Left renal pelvis (tissue), 4 donors: ENCODE data around the gene SPATA31E1. TPM values are rescaled to one million over a fixed set of nuclear protein-coding genes. Genes with fewer than 3 reads are reported as not detected.
"Not testable (repeated sequence)": the region's sequence is repeated elsewhere in the genome, so short reads cannot be mapped to it uniquely, and the experiment has no call there.

Experiments
- DNase-seq, 4 donors: peaks; one replicate each; pipeline ENCODE4 v3.0.0-alpha.2; 2013; ENCODE audit warnings: low read depth in 4 of 4, low spot score in 3 of 4
- polyA plus RNA-seq, 4 donors: library from polyadenylated mRNA; unstranded; fragments of 120-200 nt; gene quantifications; one replicate each; pipeline ENCODE4 v1.2.1, GENCODE V29; 2013; ENCODE audit not compliant: insufficient read length in 4 of 4

The SPATA31E1 gene
- polyA plus RNA-seq: not detected

GRCh38 chr9:87882627-87883026 is at the start of gene SPATA31E1:
Gene SPATA31E1 (plus strand): TSS chr9:87882877. CDS start chr9:87882892, 15 bp downstream.
- DNase-seq: no peak

GRCh38 chr9:87834357-87834756 is 48.3 kb upstream of the SPATA31E1 start:
- DNase-seq: no peak

- no peak for DNase-seq
Measured at GRCh38 chr9:87836536-87836935, 46.1 kb upstream of the SPATA31E1 start.

- DNase-seq: no peak
Measured at GRCh38 chr9:87836951-87837705, 45.5 kb upstream of the SPATA31E1 start.

- DNase-seq: no peak
Measured at GRCh38 chr9:87840134-87840533, 42.5 kb upstream of the SPATA31E1 start.

- DNase-seq: no peak
Measured at GRCh38 chr9:87842878-87843585, 39.6 kb upstream of the SPATA31E1 start.

- peak in 3 of 4 donors; percentile 35 to 39 (median 38) for DNase-seq
Measured at GRCh38 chr9:87844506-87844905, 38.2 kb upstream of the SPATA31E1 start.

GRCh38 chr9:87847817-87848216 is 34.9 kb upstream of the SPATA31E1 start:
- DNase-seq: not testable (repeated sequence)

- DNase-seq: no peak
Measured at GRCh38 chr9:87849144-87849758, 33.4 kb upstream of the SPATA31E1 start.

- no peak for DNase-seq
Measured at GRCh38 chr9:87850391-87850790, 32.3 kb upstream of the SPATA31E1 start.

- DNase-seq: not testable (repeated sequence)
Measured at GRCh38 chr9:87851186-87851585, 31.5 kb upstream of the SPATA31E1 start.

GRCh38 chr9:87853302-87853701 is 29.4 kb upstream of the SPATA31E1 start:
- no peak for DNase-seq

- no peak for DNase-seq
Measured at GRCh38 chr9:87853876-87854579, 28.6 kb upstream of the SPATA31E1 start.

GRCh38 chr9:87854580-87854955 is 28.1 kb upstream of the SPATA31E1 start:
- no peak for DNase-seq

GRCh38 chr9:87855061-87855460 is 27.6 kb upstream of the SPATA31E1 start:
- DNase-seq: no peak

GRCh38 chr9:87857141-87857947 is 25.3 kb upstream of the SPATA31E1 start:
- DNase-seq: no peak

- no peak for DNase-seq
Measured at GRCh38 chr9:87857948-87858335, 24.7 kb upstream of the SPATA31E1 start.

GRCh38 chr9:87859137-87859536 is 23.5 kb upstream of the SPATA31E1 start:
- DNase-seq: no peak

GRCh38 chr9:87859786-87860185 is 22.9 kb upstream of the SPATA31E1 start:
- DNase-seq: no peak

GRCh38 chr9:87861332-87861731 is 21.3 kb upstream of the SPATA31E1 start:
- DNase-seq: no peak
